PFSK-1 (cell line): ENCODE measurements around the gene PTPRJ.

ENCODE experiments used
- FOXP2 ChIP-seq: optimal IDR thresholded peaks from 2 replicates; pipeline ENCODE3; 2011; ENCODE audit warnings: borderline replicate concordance, control low read depth, inconsistent platforms; ENCODE audit not compliant: insufficient read depth; ENCODE audit errors: extremely low read length, extremely low read depth
- POLR2AphosphoS5 ChIP-seq: IDR thresholded peaks from 2 replicates; pipeline ENCODE4 v1.6.1; 2012; ENCODE audit warnings: low read depth, mild to moderate bottlenecking, control low read depth, low read length, moderate library complexity
- SIN3A ChIP-seq: IDR thresholded peaks from 2 replicates; pipeline ENCODE4 v1.6.1; 2012; ENCODE audit warnings: mild to moderate bottlenecking, low read length, moderate library complexity, borderline replicate concordance; ENCODE audit not compliant: insufficient read depth
- TAF1 ChIP-seq: IDR thresholded peaks from 2 replicates; pipeline ENCODE4 v1.6.1; 2012; ENCODE audit warnings: low read length, control low read depth, borderline replicate concordance; ENCODE audit not compliant: insufficient read depth
- TF ChIP-seq, protein P1 (sequence below), 2 experiments: IDR thresholded peaks; 2 replicates each; pipeline versions ENCODE4 v1.6.1 to v1.8.0; 2011 to 2012; ENCODE audit warnings: low read depth in 2 of 2, low read length in 2 of 2, control low read depth in 1 of 2, inconsistent platforms in 1 of 2, mild to moderate bottlenecking in 1 of 2, moderate library complexity in 1 of 2; ENCODE audit not compliant: insufficient read depth in 1 of 2

The PTPRJ gene

DNA sequence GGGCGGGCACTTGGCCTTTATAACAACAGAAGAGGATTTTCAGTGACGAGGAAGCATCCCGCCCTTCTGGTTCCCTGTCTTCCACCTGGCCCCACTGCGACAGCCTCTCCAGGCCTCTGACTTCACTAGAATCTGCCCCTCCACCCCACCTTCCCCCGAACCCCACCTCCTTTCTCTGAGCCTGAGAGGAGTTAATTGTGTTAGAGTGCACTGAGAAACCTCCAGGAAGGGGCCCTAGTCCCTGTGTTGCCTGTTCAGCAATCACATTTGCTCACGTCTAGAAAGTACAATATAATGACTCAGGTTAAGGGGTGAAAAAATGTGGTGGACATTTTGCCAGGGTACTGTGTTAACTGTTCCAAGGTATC, 38.8 kb downstream of the PTPRJ start:
- TF ChIP-seq FOXP2: no peak
- TF ChIP-seq, protein P1, sequence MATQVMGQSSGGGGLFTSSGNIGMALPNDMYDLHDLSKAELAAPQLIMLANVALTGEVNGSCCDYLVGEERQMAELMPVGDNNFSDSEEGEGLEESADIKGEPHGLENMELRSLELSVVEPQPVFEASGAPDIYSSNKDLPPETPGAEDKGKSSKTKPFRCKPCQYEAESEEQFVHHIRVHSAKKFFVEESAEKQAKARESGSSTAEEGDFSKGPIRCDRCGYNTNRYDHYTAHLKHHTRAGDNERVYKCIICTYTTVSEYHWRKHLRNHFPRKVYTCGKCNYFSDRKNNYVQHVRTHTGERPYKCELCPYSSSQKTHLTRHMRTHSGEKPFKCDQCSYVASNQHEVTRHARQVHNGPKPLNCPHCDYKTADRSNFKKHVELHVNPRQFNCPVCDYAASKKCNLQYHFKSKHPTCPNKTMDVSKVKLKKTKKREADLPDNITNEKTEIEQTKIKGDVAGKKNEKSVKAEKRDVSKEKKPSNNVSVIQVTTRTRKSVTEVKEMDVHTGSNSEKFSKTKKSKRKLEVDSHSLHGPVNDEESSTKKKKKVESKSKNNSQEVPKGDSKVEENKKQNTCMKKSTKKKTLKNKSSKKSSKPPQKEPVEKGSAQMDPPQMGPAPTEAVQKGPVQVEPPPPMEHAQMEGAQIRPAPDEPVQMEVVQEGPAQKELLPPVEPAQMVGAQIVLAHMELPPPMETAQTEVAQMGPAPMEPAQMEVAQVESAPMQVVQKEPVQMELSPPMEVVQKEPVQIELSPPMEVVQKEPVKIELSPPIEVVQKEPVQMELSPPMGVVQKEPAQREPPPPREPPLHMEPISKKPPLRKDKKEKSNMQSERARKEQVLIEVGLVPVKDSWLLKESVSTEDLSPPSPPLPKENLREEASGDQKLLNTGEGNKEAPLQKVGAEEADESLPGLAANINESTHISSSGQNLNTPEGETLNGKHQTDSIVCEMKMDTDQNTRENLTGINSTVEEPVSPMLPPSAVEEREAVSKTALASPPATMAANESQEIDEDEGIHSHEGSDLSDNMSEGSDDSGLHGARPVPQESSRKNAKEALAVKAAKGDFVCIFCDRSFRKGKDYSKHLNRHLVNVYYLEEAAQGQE (IDR thresholded peaks at IDR 0.05; ENCODE audit: insufficient read depth in 1 of 2, low read depth in 2 of 2, low read length in 2 of 2): no peak
- no peak for TF ChIP-seq POLR2AphosphoS5
- no peak for TF ChIP-seq SIN3A
- TF ChIP-seq TAF1: no peak

DNA sequence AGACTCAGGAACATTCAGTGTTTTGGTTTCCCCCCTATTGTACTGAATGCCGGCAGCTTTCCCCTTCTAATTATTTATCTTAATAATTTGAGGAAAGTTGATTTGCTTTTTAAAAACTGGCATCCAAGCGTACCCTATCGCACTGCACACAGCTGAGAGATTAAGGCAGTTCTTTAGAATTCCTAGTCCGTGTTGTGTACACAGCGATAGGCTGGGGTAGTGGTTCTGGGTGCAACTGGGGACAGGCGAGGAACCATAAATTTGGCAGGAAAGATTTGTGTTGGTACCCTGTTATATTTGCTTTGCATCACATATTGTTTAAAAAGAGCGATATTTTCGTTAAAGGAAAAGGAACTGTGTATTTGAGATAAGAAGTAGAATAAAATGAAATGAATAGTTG, 39.2 kb downstream of the PTPRJ start:
- TF ChIP-seq POLR2AphosphoS5 (no peak), SIN3A (no peak), FOXP2 (no peak), TAF1 (no peak)
- TF ChIP-seq, protein P1 (IDR thresholded peaks at IDR 0.05; ENCODE audit: insufficient read depth in 1 of 2, low read depth in 2 of 2, low read length in 2 of 2): no peak

DNA sequence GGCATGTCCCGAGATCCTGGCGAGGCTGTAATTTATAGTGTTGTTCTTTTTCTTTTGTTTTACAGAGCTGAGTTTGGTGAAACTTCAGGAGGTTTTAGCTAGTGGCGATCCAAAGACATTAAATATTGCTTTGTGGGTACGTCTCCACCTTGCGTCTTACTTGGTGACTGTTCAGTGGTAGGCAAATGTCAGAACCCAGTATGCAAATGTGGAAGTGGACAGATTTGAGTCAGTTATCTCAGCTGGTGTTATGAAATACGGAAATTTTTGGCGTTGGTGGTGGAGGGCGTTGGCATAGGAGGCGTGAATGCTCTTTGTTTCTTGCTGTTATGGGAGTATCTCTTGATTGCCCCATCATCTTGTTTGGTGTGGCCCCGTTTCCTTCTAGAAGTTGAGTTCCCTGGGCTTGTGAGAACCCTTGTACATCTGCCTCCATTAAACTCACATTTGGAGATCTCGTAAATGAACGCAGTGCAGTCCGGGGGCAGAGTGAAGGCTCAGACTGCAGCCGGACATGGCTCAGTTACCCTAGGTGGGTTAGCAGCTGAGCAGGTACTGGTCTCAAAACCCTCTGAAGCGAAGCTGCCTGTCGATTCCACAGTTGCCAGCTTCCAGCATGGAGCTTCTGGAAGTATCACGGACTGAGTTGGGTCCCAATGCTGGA, 39.9 kb downstream of the PTPRJ start:
- TF ChIP-seq POLR2AphosphoS5: no peak
- TF ChIP-seq, protein P1 (IDR thresholded peaks at IDR 0.05; ENCODE audit: insufficient read depth in 1 of 2, low read depth in 2 of 2, low read length in 2 of 2): no peak
- TF ChIP-seq TAF1: no peak
- no peak for TF ChIP-seq SIN3A
- TF ChIP-seq FOXP2: no peak

DNA sequence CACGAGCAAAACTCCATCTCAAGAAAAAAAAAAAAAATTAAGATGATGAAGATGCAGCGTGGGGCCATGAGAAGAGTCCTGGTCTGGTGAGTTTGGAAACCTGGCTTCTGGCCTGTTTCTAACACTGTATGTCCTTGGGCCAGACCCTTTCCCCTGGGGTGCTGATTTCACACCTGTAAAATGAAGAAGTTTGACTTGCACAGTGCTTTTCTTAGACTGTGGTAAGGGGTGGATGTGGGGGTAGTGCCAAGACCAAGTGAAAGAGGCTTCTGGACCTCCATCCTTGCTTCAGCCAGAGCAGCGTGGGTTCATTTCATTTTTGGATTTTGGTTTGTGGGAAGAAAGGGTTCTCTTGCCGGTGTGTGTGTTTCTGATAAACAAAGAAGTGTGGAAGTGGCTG, 42.1 kb downstream of the PTPRJ start:
- no peak for TF ChIP-seq POLR2AphosphoS5
- TF ChIP-seq, protein P1 (IDR thresholded peaks at IDR 0.05; ENCODE audit: insufficient read depth in 1 of 2, low read depth in 2 of 2, low read length in 2 of 2): no peak
- no peak for TF ChIP-seq FOXP2
- no peak for TF ChIP-seq SIN3A
- TF ChIP-seq TAF1: no peak

DNA sequence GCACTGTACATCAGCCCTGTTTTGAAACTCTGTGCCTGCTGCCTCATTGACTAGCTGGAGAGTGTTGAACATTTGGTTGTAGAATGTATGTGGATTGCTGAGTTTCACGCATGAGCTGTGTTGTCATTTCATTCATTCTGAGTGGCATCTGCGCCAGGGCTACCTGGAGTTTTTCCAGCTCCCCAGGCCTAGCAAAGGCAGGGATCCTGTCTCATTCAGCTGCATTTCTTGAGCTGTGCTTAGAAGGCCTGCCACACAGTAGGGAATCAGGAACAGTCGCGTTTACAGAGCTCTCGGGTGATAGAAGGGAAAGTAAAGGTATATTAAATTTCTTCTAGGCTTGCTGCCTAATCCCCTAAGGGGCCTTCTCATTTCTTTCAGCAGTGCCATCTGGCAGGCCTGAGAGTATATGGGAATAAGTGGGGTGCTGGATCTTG, 44.3 kb downstream of the PTPRJ start:
- no peak for TF ChIP-seq POLR2AphosphoS5
- TF ChIP-seq FOXP2: no peak
- TF ChIP-seq, protein P1 (IDR thresholded peaks at IDR 0.05; ENCODE audit: insufficient read depth in 1 of 2, low read depth in 2 of 2, low read length in 2 of 2): no peak
- no peak for TF ChIP-seq TAF1
- no peak for TF ChIP-seq SIN3A
